K562 (cell line): ENCODE measurements around the gene ZCCHC3. TPM values are rescaled to one million over a fixed set of nuclear protein-coding genes. Genes with fewer than 3 reads are reported as not detected.

Experiments
- BACH1 ChIP-seq: fragments of 200-800 bp; sonication (Bioruptor generic); IDR thresholded peaks from 2 replicates; pipeline ENCODE4 v1.6.1; 2016; ENCODE audit warnings: missing genetic modification characterization, missing compliant biosample characterization
- EZH2 ChIP-seq: IDR thresholded peaks from 2 replicates; pipeline ENCODE4 v1.6.1; 2012; ENCODE audit warnings: low read depth, mild to moderate bottlenecking, inconsistent platforms, low read length, borderline replicate concordance
- ILF3 ChIP-seq: fragments of 450-650 bp; IDR thresholded peaks from 2 replicates; pipeline ENCODE4 v1.6.1; 2018; ENCODE audit warnings: antibody characterized with exemption, mild to moderate bottlenecking, moderate library complexity, borderline replicate concordance
- KDM1A ChIP-seq, 2 experiments: fragments of 450-650 bp; IDR thresholded peaks; 2 replicates each; pipeline ENCODE4 v1.6.1; 2016; ENCODE audit warnings: mild to moderate bottlenecking in 2 of 2
- MTA2 ChIP-seq: fragments of 450-650 bp; IDR thresholded peaks from 2 replicates; pipeline ENCODE4 v1.6.1; 2016; ENCODE audit warnings: low read depth
- STAT5B ChIP-seq: fragments of 250-450 bp; sonication (Bioruptor Pico); IDR thresholded peaks from 2 replicates; pipeline ENCODE4 v1.8.0; 2021; ENCODE audit warnings: mild to moderate bottlenecking, inconsistent platforms
- polyA plus RNA-seq, 8 experiments: library from polyadenylated mRNA; depleted of rRNA in 4 of 8; stranded (reverse) in 5 of 8; unstranded in 3 of 8; fragments of >200 nt; fragmentation: Nextera tagmentation in 2 of 8; fragmentation: Illumina TruSeq in 1 of 8; extraction: Ambion mirVana in 2 of 8; extraction: Trizol in 1 of 8; gene quantifications; 2 replicates each; pipeline versions ENCODE4 v1.2.1 to v1.2.3, GENCODE V29; 2011 to 2014; ENCODE audit warnings: inconsistent platforms in 1 of 8, missing spikeins in 1 of 8
- total RNA-seq, 7 experiments: library from RNA; depleted of rRNA in 6 of 7; stranded (reverse); fragments of >200 nt in 6 of 7; fragmentation: Illumina TruSeq in 2 of 7; extraction: Trizol in 2 of 7; gene quantifications; 2 replicates each; pipeline versions ENCODE4 v1.2.1 to v1.2.3, GENCODE V29; 2011 to 2021; ENCODE audit warnings: low replicate concordance in 1 of 7
- TF ChIP-seq, protein P1 (sequence below): fragments of 200-600 bp; sonication (generic); IDR thresholded peaks from one replicate; pipeline ENCODE4 v1.6.1; 2012; ENCODE audit warnings: mild to moderate bottlenecking, low read depth, low read length, inconsistent platforms
- TF ChIP-seq, protein P2 (sequence below): IDR thresholded peaks from 2 replicates; pipeline ENCODE4 v1.6.1; 2011; ENCODE audit not compliant: insufficient read length; ENCODE audit errors: extremely low read depth
- TF ChIP-seq, protein P3 (sequence below): fragments of 450-650 bp; IDR thresholded peaks from 2 replicates; pipeline ENCODE4 v1.6.1; 2016; ENCODE audit warnings: low read depth, mild to moderate bottlenecking, moderate library complexity
- TF ChIP-seq, protein P4 (sequence below): fragments of 250-450 bp; sonication (Bioruptor Pico); IDR thresholded peaks from 2 replicates; pipeline ENCODE4 v1.8.0; 2022; ENCODE audit warnings: inconsistent platforms

ZCCHC3 gene
- total and polyA plus RNA-seq, 9 of the 15 experiments (the other 6 are each of a cell fraction or from before 2014, with no cell fraction given) = 2.8 to 23.3 (median 16.5) TPM

DNA sequence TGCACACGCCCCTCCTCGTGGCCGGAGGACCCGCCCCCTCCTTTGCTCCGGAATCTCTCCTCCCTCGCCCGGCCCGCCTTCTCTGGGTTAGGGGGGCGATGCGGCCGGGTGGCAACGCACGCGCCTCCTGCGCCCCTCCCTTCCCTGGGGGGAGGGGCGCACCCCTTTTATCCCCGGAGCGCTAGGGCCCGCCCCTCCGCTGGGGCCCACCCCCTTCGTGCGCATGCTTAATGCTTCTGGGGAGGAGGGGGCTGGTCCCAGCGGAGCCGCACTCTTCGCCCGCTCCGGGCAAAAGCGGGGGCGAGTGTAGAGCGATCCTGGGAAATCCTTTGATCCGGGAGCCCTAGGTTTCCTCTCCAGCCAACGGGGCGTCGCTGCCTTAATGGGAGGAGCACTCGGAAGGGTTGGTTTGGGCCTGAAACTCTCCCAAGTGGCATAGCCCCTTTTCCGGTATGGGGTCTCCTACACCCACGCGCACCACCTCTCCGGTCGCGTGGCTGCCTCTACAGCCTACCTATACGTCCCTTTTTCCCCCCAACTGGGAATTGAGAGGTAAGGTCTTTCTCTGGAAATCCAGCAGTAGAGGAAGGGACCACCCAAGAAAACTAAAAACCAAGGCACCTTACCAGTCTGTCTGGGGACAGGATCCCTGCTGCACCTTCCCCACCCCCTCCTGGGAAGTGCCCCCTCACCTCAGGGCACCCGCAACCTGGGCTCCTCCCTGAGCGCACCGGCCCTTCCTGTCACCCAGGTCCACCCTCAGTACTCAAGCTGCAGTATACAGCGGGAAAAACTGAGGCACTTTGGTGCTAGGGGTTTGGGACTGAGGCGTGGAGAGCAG is 30.0 kb downstream of the ZCCHC3 start (continued):
- TF ChIP-seq, protein P1, sequence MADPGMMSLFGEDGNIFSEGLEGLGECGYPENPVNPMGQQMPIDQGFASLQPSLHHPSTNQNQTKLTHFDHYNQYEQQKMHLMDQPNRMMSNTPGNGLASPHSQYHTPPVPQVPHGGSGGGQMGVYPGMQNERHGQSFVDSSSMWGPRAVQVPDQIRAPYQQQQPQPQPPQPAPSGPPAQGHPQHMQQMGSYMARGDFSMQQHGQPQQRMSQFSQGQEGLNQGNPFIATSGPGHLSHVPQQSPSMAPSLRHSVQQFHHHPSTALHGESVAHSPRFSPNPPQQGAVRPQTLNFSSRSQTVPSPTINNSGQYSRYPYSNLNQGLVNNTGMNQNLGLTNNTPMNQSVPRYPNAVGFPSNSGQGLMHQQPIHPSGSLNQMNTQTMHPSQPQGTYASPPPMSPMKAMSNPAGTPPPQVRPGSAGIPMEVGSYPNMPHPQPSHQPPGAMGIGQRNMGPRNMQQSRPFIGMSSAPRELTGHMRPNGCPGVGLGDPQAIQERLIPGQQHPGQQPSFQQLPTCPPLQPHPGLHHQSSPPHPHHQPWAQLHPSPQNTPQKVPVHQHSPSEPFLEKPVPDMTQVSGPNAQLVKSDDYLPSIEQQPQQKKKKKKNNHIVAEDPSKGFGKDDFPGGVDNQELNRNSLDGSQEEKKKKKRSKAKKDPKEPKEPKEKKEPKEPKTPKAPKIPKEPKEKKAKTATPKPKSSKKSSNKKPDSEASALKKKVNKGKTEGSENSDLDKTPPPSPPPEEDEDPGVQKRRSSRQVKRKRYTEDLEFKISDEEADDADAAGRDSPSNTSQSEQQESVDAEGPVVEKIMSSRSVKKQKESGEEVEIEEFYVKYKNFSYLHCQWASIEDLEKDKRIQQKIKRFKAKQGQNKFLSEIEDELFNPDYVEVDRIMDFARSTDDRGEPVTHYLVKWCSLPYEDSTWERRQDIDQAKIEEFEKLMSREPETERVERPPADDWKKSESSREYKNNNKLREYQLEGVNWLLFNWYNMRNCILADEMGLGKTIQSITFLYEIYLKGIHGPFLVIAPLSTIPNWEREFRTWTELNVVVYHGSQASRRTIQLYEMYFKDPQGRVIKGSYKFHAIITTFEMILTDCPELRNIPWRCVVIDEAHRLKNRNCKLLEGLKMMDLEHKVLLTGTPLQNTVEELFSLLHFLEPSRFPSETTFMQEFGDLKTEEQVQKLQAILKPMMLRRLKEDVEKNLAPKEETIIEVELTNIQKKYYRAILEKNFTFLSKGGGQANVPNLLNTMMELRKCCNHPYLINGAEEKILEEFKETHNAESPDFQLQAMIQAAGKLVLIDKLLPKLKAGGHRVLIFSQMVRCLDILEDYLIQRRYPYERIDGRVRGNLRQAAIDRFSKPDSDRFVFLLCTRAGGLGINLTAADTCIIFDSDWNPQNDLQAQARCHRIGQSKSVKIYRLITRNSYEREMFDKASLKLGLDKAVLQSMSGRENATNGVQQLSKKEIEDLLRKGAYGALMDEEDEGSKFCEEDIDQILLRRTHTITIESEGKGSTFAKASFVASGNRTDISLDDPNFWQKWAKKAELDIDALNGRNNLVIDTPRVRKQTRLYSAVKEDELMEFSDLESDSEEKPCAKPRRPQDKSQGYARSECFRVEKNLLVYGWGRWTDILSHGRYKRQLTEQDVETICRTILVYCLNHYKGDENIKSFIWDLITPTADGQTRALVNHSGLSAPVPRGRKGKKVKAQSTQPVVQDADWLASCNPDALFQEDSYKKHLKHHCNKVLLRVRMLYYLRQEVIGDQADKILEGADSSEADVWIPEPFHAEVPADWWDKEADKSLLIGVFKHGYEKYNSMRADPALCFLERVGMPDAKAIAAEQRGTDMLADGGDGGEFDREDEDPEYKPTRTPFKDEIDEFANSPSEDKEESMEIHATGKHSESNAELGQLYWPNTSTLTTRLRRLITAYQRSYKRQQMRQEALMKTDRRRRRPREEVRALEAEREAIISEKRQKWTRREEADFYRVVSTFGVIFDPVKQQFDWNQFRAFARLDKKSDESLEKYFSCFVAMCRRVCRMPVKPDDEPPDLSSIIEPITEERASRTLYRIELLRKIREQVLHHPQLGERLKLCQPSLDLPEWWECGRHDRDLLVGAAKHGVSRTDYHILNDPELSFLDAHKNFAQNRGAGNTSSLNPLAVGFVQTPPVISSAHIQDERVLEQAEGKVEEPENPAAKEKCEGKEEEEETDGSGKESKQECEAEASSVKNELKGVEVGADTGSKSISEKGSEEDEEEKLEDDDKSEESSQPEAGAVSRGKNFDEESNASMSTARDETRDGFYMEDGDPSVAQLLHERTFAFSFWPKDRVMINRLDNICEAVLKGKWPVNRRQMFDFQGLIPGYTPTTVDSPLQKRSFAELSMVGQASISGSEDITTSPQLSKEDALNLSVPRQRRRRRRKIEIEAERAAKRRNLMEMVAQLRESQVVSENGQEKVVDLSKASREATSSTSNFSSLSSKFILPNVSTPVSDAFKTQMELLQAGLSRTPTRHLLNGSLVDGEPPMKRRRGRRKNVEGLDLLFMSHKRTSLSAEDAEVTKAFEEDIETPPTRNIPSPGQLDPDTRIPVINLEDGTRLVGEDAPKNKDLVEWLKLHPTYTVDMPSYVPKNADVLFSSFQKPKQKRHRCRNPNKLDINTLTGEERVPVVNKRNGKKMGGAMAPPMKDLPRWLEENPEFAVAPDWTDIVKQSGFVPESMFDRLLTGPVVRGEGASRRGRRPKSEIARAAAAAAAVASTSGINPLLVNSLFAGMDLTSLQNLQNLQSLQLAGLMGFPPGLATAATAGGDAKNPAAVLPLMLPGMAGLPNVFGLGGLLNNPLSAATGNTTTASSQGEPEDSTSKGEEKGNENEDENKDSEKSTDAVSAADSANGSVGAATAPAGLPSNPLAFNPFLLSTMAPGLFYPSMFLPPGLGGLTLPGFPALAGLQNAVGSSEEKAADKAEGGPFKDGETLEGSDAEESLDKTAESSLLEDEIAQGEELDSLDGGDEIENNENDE = no peak
- TF ChIP-seq KDM1A (IDR thresholded peaks at IDR 0.05) (no peak), BACH1 (tag) (no peak), EZH2 (no peak), MTA2 (no peak), ILF3 (no peak), STAT5B (no peak)
- TF ChIP-seq, protein P2, sequence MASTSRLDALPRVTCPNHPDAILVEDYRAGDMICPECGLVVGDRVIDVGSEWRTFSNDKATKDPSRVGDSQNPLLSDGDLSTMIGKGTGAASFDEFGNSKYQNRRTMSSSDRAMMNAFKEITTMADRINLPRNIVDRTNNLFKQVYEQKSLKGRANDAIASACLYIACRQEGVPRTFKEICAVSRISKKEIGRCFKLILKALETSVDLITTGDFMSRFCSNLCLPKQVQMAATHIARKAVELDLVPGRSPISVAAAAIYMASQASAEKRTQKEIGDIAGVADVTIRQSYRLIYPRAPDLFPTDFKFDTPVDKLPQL = no peak
- TF ChIP-seq, protein P3, sequence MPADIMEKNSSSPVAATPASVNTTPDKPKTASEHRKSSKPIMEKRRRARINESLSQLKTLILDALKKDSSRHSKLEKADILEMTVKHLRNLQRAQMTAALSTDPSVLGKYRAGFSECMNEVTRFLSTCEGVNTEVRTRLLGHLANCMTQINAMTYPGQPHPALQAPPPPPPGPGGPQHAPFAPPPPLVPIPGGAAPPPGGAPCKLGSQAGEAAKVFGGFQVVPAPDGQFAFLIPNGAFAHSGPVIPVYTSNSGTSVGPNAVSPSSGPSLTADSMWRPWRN = peak; percentile 60; the same call in 1 of the 2 replicates
- TF ChIP-seq, protein P4, sequence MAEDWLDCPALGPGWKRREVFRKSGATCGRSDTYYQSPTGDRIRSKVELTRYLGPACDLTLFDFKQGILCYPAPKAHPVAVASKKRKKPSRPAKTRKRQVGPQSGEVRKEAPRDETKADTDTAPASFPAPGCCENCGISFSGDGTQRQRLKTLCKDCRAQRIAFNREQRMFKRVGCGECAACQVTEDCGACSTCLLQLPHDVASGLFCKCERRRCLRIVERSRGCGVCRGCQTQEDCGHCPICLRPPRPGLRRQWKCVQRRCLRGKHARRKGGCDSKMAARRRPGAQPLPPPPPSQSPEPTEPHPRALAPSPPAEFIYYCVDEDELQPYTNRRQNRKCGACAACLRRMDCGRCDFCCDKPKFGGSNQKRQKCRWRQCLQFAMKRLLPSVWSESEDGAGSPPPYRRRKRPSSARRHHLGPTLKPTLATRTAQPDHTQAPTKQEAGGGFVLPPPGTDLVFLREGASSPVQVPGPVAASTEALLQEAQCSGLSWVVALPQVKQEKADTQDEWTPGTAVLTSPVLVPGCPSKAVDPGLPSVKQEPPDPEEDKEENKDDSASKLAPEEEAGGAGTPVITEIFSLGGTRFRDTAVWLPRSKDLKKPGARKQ = no peak
